Measurements from ENCODE around the gene OR10A4. TPM values are rescaled to one million over a fixed set of nuclear protein-coding genes. Genes with fewer than 3 reads are reported as not detected.

OR10A4 gene
- not detected for total RNA-seq

GRCh38 chr11:6876325-6876724 lies at the start of gene OR10A4:
OR10A4 (plus strand) TSS chr11:6876625; CDS start chr11:6876648, 23 bp downstream.
- Histone ChIP-seq H3K4me3 (no peak within 1 kb of the TSS), H3K4me1 (no peaks in the 10 kb centered on the region), H3K27me3 (no peaks in the 10 kb centered on the region), H3K27ac (no peak within 1 kb of the TSS), H3K9me3 (peaks cover 0 to 5% (median 0%) of the 10 kb centered on the region in 3 donors), H3K36me3 (no peaks in the 10 kb centered on the region)
- 83 to 88% methylated on average over 1 of the region's 1 CpG for WGBS, 2 donors (ENCODE audit: low coverage in 1 of 2)
- TF ChIP-seq EP300 (IDR thresholded peaks at IDR 0.05) = no peak
- TF ChIP-seq POLR2AphosphoS5 (IDR thresholded peaks at IDR 0.05) = no peak
- no peak for TF ChIP-seq CTCF (IDR thresholded peaks at IDR 0.05)
- TF ChIP-seq POLR2A (IDR thresholded peaks at IDR 0.05) = no peak
- no peak for ATAC-seq

GRCh38 chr11:6828103-6828502 lies 48.3 kb upstream of the OR10A4 start:
- H3K27ac ChIP-seq = no peak overlapping the region
- 56 to 80% methylated on average over 1 of the region's 1 CpG for WGBS, 2 donors (ENCODE audit: low coverage in 1 of 2)
- no peaks in the 10 kb centered on the region for H3K36me3 ChIP-seq
- TF ChIP-seq CTCF (IDR thresholded peaks at IDR 0.05) (no peak), POLR2AphosphoS5 (IDR thresholded peaks at IDR 0.05) (no peak), EP300 (IDR thresholded peaks at IDR 0.05) (no peak), POLR2A (IDR thresholded peaks at IDR 0.05) (no peak)
- H3K4me3 ChIP-seq = no peak overlapping the region
- no peaks in the 10 kb centered on the region for H3K4me1 ChIP-seq
- H3K27me3 ChIP-seq = no peaks in the 10 kb centered on the region
- H3K9me3 ChIP-seq = no peaks in the 10 kb centered on the region
- no peak for ATAC-seq

GRCh38 chr11:6833356-6833755 lies 43.1 kb upstream of the OR10A4 start:
- H3K27ac ChIP-seq = no peak overlapping the region
- no peak overlapping the region for H3K4me3 ChIP-seq
- no peak for ATAC-seq
- H3K9me3 ChIP-seq = no peaks in the 10 kb centered on the region
- H3K36me3 ChIP-seq = no peaks in the 10 kb centered on the region
- WGBS, 2 donors (ENCODE audit: low coverage in 1 of 2) = 67% methylated on average over 4 to 6 of the region's 6 CpGs
- H3K27me3 ChIP-seq = peaks cover 3% of the 10 kb centered on the region
- no peak for TF ChIP-seq EP300 (IDR thresholded peaks at IDR 0.05)
- TF ChIP-seq CTCF (IDR thresholded peaks at IDR 0.05) = no peak
- no peak for TF ChIP-seq POLR2A (IDR thresholded peaks at IDR 0.05)
- no peak for TF ChIP-seq POLR2AphosphoS5 (IDR thresholded peaks at IDR 0.05)
- H3K4me1 ChIP-seq = no peaks in the 10 kb centered on the region

- no peak overlapping the region for H3K27ac ChIP-seq
- ATAC-seq = no peak
- H3K4me1 ChIP-seq = no peaks in the 10 kb centered on the region
- TF ChIP-seq POLR2AphosphoS5 (IDR thresholded peaks at IDR 0.05) (no peak), POLR2A (IDR thresholded peaks at IDR 0.05) (no peak), EP300 (IDR thresholded peaks at IDR 0.05) (no peak)
- no peaks in the 10 kb centered on the region for H3K9me3 ChIP-seq
- no peaks in the 10 kb centered on the region for H3K36me3 ChIP-seq
- WGBS, 2 donors (ENCODE audit: low coverage in 1 of 2) = 60 to 82% methylated on average over 1 of the region's 1 CpG
- H3K27me3 ChIP-seq = peaks cover 3% of the 10 kb centered on the region
- H3K4me3 ChIP-seq = no peak overlapping the region
Observed at GRCh38 chr11:6834021-6834420, 42.4 kb upstream of the OR10A4 start.

GRCh38 chr11:6841694-6842093 lies 34.7 kb upstream of the OR10A4 start:
- H3K36me3 ChIP-seq = no peaks in the 10 kb centered on the region
- no peak overlapping the region for H3K4me3 ChIP-seq
- peaks cover 0 to 9% (median 0%) of the 10 kb centered on the region in 3 donors for H3K9me3 ChIP-seq
- no peaks in the 10 kb centered on the region for H3K4me1 ChIP-seq
- no peak for TF ChIP-seq CTCF (IDR thresholded peaks at IDR 0.05)
- TF ChIP-seq POLR2A (IDR thresholded peaks at IDR 0.05) = no peak
- no peak for TF ChIP-seq POLR2AphosphoS5 (IDR thresholded peaks at IDR 0.05)
- no peak for TF ChIP-seq EP300 (IDR thresholded peaks at IDR 0.05)
- no peak for ATAC-seq
- no peaks in the 10 kb centered on the region for H3K27me3 ChIP-seq
- no peak overlapping the region for H3K27ac ChIP-seq

Data from gastroesophageal sphincter (tissue), 4 donors.